ENCODE measurements around the gene IL3. TPM values are rescaled to one million over a fixed set of nuclear protein-coding genes. Genes with fewer than 3 reads are reported as not detected.

The IL3 gene
- total RNA-seq, 4 donors from 2014 or later = not detected

DNA sequence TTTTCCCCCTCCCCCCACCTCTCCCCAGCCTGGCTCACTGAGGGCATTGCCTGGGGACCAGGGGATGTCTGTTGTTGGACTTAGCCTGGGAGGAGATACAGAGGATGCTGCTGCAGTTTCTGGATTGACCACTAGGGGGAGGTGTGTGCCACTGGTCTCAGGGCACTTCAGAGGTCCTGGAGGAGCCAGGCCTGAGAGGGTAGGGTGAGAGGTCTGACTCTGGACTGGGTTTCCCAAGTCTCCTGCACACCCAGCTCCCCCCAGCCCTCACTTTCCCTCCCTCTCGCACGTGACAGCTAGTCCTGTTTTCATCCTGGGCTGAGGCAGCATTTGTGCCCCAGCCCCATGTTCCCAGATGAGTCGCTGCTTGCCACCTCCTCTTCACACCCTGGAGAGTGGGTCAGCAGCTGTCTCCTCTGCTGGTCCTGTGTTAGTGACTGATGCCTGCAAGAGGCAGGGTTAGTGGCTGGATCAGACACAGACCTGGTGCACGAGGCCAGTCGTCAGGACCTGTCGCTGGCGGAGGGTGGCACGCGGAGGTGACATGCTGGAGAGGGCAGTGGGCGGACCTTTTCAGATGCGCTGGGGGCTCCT, 4.4 kb downstream of the IL3 start:
- Histone ChIP-seq H3K27me3 (no peaks in the 10 kb centered on the region), H3K27ac (replicated peaks in 1 of 4) (no peak overlapping the region), H3K4me3 (no peak overlapping the region), H3K4me1 (no peaks in the 10 kb centered on the region), H3K36me3 (no peaks in the 10 kb centered on the region), H3K9me3 (no peaks in the 10 kb centered on the region)
- intact Hi-C loops (cut with DNase I) = no loop called here
- no peak for TF ChIP-seq EP300 (IDR thresholded peaks at IDR 0.05)
- TF ChIP-seq, protein P1, sequence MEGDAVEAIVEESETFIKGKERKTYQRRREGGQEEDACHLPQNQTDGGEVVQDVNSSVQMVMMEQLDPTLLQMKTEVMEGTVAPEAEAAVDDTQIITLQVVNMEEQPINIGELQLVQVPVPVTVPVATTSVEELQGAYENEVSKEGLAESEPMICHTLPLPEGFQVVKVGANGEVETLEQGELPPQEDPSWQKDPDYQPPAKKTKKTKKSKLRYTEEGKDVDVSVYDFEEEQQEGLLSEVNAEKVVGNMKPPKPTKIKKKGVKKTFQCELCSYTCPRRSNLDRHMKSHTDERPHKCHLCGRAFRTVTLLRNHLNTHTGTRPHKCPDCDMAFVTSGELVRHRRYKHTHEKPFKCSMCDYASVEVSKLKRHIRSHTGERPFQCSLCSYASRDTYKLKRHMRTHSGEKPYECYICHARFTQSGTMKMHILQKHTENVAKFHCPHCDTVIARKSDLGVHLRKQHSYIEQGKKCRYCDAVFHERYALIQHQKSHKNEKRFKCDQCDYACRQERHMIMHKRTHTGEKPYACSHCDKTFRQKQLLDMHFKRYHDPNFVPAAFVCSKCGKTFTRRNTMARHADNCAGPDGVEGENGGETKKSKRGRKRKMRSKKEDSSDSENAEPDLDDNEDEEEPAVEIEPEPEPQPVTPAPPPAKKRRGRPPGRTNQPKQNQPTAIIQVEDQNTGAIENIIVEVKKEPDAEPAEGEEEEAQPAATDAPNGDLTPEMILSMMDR (IDR thresholded peaks at IDR 0.05) = peak; percentile 75 to 96 (median 78)
- 90% methylated on average over 9 of the region's 11 CpGs for WGBS
- no peak for DNase-seq (ENCODE audit: extremely low spot score)

DNA sequence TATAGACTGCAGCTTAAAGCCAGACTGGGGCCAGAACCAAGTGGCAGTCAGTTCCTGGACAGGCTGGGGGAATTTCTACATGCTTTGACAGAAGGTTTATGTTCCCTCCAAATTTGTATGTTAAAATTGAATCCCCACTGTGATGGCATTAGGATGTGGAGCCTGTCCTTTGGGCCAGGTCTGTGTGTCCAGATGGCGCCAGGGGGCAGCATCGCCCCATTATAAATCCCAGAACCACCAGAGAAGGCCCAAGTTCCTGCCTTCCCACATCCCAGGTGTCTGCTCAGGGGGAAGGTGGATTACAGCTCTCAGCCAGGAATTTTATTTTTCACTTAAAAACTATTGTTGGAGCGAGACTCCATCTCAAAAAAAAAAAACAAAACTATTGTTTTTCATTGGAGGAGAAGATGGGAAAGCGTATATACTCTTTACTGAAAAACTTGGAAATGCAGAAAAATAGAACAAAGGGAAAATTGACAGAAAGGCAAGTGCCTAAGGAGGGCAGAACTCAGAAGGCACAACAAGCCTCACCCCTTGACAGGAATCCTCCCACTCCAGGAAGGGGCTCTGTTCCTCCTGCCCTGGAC, 5.0 kb downstream of the IL3 start:
- intact Hi-C loops (cut with DNase I) = no loop called here
- 81% methylated on average over 4 of the region's 4 CpGs for WGBS
- Histone ChIP-seq H3K27ac (replicated peaks in 1 of 4) (no peak overlapping the region), H3K4me1 (no peaks in the 10 kb centered on the region), H3K27me3 (no peaks in the 10 kb centered on the region), H3K4me3 (no peak overlapping the region), H3K36me3 (no peaks in the 10 kb centered on the region), H3K9me3 (no peaks in the 10 kb centered on the region)
- DNase-seq (ENCODE audit: extremely low spot score) = no peak
- no peak for TF ChIP-seq EP300 (IDR thresholded peaks at IDR 0.05)
- TF ChIP-seq, protein P1 (IDR thresholded peaks at IDR 0.05) = peak in 1 of 3 experiments; percentile 33

DNA sequence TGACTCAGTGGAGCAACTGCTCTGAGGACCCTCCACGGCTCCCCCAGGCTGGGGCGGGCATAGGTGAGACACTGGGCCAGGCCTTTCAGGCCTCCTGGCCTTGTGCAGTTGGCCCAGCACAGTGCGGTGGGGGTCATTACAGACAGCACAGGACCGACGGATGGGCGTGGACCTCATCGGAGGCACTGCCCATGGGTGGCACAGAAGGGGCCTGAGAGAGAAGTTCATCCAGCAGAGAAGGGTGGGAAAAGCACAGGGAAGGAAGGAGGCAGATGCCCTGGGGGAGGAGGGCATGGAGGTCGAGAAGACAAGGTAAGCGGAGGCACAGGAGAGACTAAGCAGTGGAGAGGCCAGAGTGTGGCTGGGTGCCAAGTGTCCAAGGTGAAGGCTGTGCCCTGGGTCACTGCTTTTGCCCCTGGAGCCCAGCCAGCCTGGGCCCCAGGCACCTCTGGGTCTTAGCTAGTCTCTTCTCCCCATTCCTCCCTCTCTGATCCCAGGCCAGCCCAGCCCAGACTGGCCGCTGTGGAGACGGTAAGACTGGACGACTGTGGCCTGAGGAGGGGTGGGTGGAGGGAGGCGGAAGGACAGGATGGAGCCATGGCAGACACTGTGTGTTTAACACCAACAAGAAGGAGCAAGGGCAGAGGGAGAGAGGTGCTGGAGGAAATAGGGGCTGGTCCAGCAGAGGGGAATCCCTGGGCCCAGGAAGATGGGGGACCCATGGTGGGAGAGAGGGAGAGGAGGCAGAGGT, 5.7 kb downstream of the IL3 start:
- Histone ChIP-seq H3K36me3 (no peaks in the 10 kb centered on the region), H3K27me3 (no peaks in the 10 kb centered on the region), H3K4me3 (no peak overlapping the region), H3K4me1 (no peaks in the 10 kb centered on the region), H3K27ac (replicated peaks in 1 of 4) (no peak overlapping the region), H3K9me3 (no peaks in the 10 kb centered on the region)
- TF ChIP-seq POLR2AphosphoS5 (IDR thresholded peaks at IDR 0.05) (no peak), EP300 (IDR thresholded peaks at IDR 0.05) (no peak), POLR2A (IDR thresholded peaks at IDR 0.05; ENCODE audit: low read depth) (no peak)
- TF ChIP-seq, protein P1 (IDR thresholded peaks at IDR 0.05) = no peak
- intact Hi-C loops (cut with DNase I) = no loop called here
- DNase-seq (ENCODE audit: extremely low spot score) = no peak
- WGBS = 90% methylated on average over 13 of the region's 13 CpGs

DNA sequence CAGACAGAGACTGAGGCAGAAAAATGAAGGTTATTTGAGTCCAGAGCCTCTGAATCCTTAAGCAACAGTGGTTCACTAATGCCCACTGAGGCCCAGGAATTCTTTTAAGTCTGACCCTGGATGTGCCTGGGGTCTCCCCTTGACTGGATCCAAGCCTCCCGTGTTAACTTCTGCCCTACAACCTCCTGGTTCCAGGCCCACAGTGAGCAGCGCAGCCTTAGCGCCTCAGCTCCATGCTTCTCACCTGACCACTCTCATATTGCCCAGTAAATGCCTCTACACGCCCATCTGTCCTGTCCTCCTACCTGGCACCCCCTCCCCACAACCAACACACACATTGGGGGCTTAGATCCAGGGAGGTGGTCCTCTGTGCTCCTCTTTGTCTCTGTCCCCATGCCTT, 6.4 kb downstream of the IL3 start:
- 97% methylated on average over 4 of the region's 4 CpGs for WGBS
- Histone ChIP-seq H3K36me3 (no peaks in the 10 kb centered on the region), H3K27me3 (no peaks in the 10 kb centered on the region), H3K4me3 (no peak overlapping the region), H3K27ac (replicated peaks in 1 of 4) (no peak overlapping the region), H3K4me1 (no peaks in the 10 kb centered on the region), H3K9me3 (no peaks in the 10 kb centered on the region)
- intact Hi-C loops (cut with DNase I) = no loop called here
- TF ChIP-seq EP300 (IDR thresholded peaks at IDR 0.05) (no peak), POLR2A (IDR thresholded peaks at IDR 0.05; ENCODE audit: low read depth) (no peak), POLR2AphosphoS5 (IDR thresholded peaks at IDR 0.05) (no peak)
- TF ChIP-seq, protein P1 (IDR thresholded peaks at IDR 0.05) = no peak
- no peak for DNase-seq (ENCODE audit: extremely low spot score)
